SIG-M5 treated with dmso at 0.1 percent for 504 hours (cell line): Measurements from ENCODE around the gene C12orf54.
"Not testable (repeated sequence)": the region's sequence is repeated elsewhere in the genome, so short reads cannot be mapped to it uniquely, and the experiment has no call there.

Experiments used
- DNase-seq: peaks from one replicate; lab custom pipeline; 2025; ENCODE audit not compliant: unreplicated experiment; lab: John Stamatoyannopoulos, UW

Gene C12orf54

GRCh38 chr12:48508987-48509386 lies 26.7 kb downstream of the C12orf54 start:
- no peak for DNase-seq

- no peak for DNase-seq
Measured at GRCh38 chr12:48510111-48510510, 27.8 kb downstream of the C12orf54 start.

GRCh38 chr12:48512855-48513254 lies 30.6 kb downstream of the C12orf54 start:
- no peak for DNase-seq

GRCh38 chr12:48514728-48515127 lies 32.4 kb downstream of the C12orf54 start:
- no peak for DNase-seq

GRCh38 chr12:48520381-48520780 lies 38.1 kb downstream of the C12orf54 start:
- not testable (repeated sequence) for DNase-seq

- no peak for DNase-seq
Measured at GRCh38 chr12:48525332-48525731, 43.0 kb downstream of the C12orf54 start, which contains the start of gene OR8S1. Gene OR8S1 (plus strand): TSS chr12:48525632. CDS start chr12:48525632, 0 bp downstream.

- DNase-seq, result no peak
Measured at GRCh38 chr12:48527891-48528670, 45.8 kb downstream of the C12orf54 start.

GRCh38 chr12:48532601-48533000 lies 50.3 kb downstream of the C12orf54 start:
- no peak for DNase-seq

GRCh38 chr12:48536602-48537001 lies 54.3 kb downstream of the C12orf54 start:
- DNase-seq, result no peak

- DNase-seq, result peak; percentile 35
Measured at GRCh38 chr12:48542300-48542928, 60.1 kb downstream of the C12orf54 start.

GRCh38 chr12:48545833-48546469 lies 63.7 kb downstream of the C12orf54 start:
- no peak for DNase-seq
